ENCODE measurements around the gene MYO6. TPM values are rescaled to one million over a fixed set of nuclear protein-coding genes. Genes with fewer than 3 reads are reported as not detected.

MYO6 gene
- total and polyA plus RNA-seq, 2 of the 8 experiments (the other 6 are each of a cell fraction or from before 2014, with no cell fraction given): 8.3 to 21.9 TPM

DNA sequence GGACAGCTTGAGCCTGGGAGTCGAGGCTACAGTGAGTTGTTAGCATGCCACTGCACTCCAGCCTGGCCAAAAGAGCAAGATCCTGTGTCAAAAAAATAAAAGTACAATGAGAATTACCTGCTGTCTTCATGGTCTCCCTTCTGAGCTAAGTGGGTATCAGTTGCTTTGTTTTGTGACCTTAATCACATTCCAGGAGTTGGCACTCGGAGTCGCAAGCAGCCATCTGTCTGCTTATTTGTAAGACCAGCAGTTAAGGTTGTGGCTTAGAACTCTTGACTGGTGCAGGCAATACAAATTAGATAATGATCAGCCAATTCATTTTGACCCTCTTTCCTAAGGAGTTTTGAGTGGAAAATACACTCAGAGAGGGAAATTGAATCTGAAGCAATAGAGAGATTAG lies 114.0 kb downstream of the MYO6 start:
- H3K27me3 ChIP-seq (replicated peaks in 1 of 4; ENCODE audit: control insufficient read depth in 3 of 4, extremely low read depth in 1 of 4, insufficient read depth in 3 of 4, low read length in 3 of 4): no peaks in the 10 kb centered on the region
- H3K9me3 ChIP-seq (ENCODE audit: insufficient read depth in 2 of 2, low read depth in 1 of 2, low read length in 1 of 2): no peaks in the 10 kb centered on the region
- H3K4me2 ChIP-seq (ENCODE audit: insufficient read depth in 1 of 2, low read depth in 2 of 2, low read length in 2 of 2): no peak overlapping the region
- no peaks in the 10 kb centered on the region; the same call in 1 of the 2 replicates for H3K23me2 ChIP-seq (ENCODE audit: low read depth, low read length)
- no peak overlapping the region for H3K4me3 ChIP-seq (ENCODE audit: extremely low read depth in 1 of 4, insufficient read depth in 2 of 4, low read depth in 3 of 4, low read length in 4 of 4)
- H3K23ac ChIP-seq (ENCODE audit: insufficient read length): no peak overlapping the region
- POLR2A ChIA-PET (ENCODE audit: partially characterized antibody): no interaction called here
- CTCF ChIA-PET (ENCODE audit: partially characterized antibody): interaction anchor here (1.0 kb wide), 1 partner anchor 30 kb away, joined by 3 read pairs; no protein-coding TSS in a partner anchor
- no peak overlapping the region for H2BK120ac ChIP-seq (replicated peaks; ENCODE audit: low read depth, low read length)
- peaks cover 0 to 13% (median 1%) of the 10 kb centered on the region in 4 experiments; a peak in 3 of 8 replicates for H3K36me3 ChIP-seq (ENCODE audit: control insufficient read depth in 2 of 4, insufficient read depth in 4 of 4, low read length in 3 of 4)
- H3K79me2 ChIP-seq (ENCODE audit: control insufficient read depth in 1 of 2, insufficient read depth in 2 of 2, low read length in 2 of 2): no peaks in the 10 kb centered on the region
- H4K8ac ChIP-seq (ENCODE audit: extremely low read depth, insufficient read depth, low read length): no peak overlapping the region
- no peak overlapping the region for H4K91ac ChIP-seq (replicated peaks; ENCODE audit: insufficient read length, low read length)
- H4K20me1 ChIP-seq (replicated peaks in 1 of 2; ENCODE audit: control insufficient read depth in 1 of 2, insufficient read depth in 2 of 2, low read length in 2 of 2): no peaks in the 10 kb centered on the region
- no peak overlapping the region for H3K14ac ChIP-seq (ENCODE audit: insufficient read length)
- no peak overlapping the region for H3K18ac ChIP-seq (ENCODE audit: extremely low read depth, low read length)
- no peak overlapping the region for H2BK20ac ChIP-seq (ENCODE audit: low read length)
- H3K79me1 ChIP-seq (ENCODE audit: low read depth, low read length): no peaks in the 10 kb centered on the region
- no peak overlapping the region for H2AFZ ChIP-seq (ENCODE audit: low read length)
- H3K27ac ChIP-seq (ENCODE audit: low read depth, low read length): no peak overlapping the region
- H3K4me1 ChIP-seq (replicated peaks in 1 of 4; ENCODE audit: control insufficient read depth in 3 of 4, insufficient read depth in 4 of 4, low read length in 3 of 4): no peaks in the 10 kb centered on the region
- H3K9ac ChIP-seq (replicated peaks in 1 of 4; ENCODE audit: extremely low read depth in 1 of 4, low read depth in 3 of 4, low read length in 3 of 4): no peak overlapping the region
- no peak overlapping the region for H3K56ac ChIP-seq (replicated peaks; ENCODE audit: insufficient read length, low read depth, low read length)
- H3K4ac ChIP-seq (replicated peaks; ENCODE audit: insufficient read length, low read depth, low read length): no peak overlapping the region
- H2BK12ac ChIP-seq (ENCODE audit: low read depth, low read length): no peak overlapping the region
- DNase-seq (ENCODE audit: low read depth in 1 of 2, low spot score in 2 of 2) (no peak), FAIRE-seq (no peak)
- H2AK5ac ChIP-seq (ENCODE audit: low read depth, low read length): no peak overlapping the region
- WGBS, 2 experiments (ENCODE audit: extremely low coverage in 1 of 2, insufficient coverage in 1 of 2, insufficient read length in 1 of 2, insufficient replicate concordance in 2 of 2, low coverage in 1 of 2, low lambda C conversion rate in 2 of 2, missing lambda C conversion rate in 1 of 2): 89% methylated on average over 3 of the region's 3 CpGs; no CpG with 5 or more reads in 1 of the 2 experiments
- H2BK15ac ChIP-seq (ENCODE audit: low read length): no peak overlapping the region
- H4K5ac ChIP-seq (ENCODE audit: insufficient read length, low read depth, low read length): no peak overlapping the region
- no peak overlapping the region for H2BK5ac ChIP-seq (ENCODE audit: low read depth, low read length)
- TF ChIP-seq TBP (IDR thresholded peaks at IDR 0.05; ENCODE audit: low read depth, low read length): no peak
- no peak for TF ChIP-seq TCF12 (IDR thresholded peaks at IDR 0.05; ENCODE audit: low read depth, low read length)
- TF ChIP-seq EP300 (IDR thresholded peaks at IDR 0.05; ENCODE audit: borderline replicate concordance in 1 of 2, low read depth in 2 of 2, low read length in 2 of 2): no peak
- no peak for TF ChIP-seq SRF (IDR thresholded peaks at IDR 0.05; ENCODE audit: low read depth, low read length)
- no peak for TF ChIP-seq SIN3A (conservative IDR thresholded peaks at IDR 0.05 in 1 of 2, IDR thresholded peaks at IDR 0.05 in 1 of 2; ENCODE audit: low read depth in 1 of 2, low read length in 2 of 2)
- no peak for TF ChIP-seq RFX5 (IDR thresholded peaks at IDR 0.05; ENCODE audit: borderline replicate concordance, low read depth, low read length)
- no peak for TF ChIP-seq KDM4A (IDR thresholded peaks at IDR 0.05; ENCODE audit: low read depth, low read length, severe bottlenecking)
- TF ChIP-seq CHD1 (IDR thresholded peaks at IDR 0.05; ENCODE audit: low read depth, low read length): no peak
- no peak for TF ChIP-seq BCL11A (IDR thresholded peaks at IDR 0.05; ENCODE audit: low read depth in 2 of 2, low read length in 2 of 2)
- no peak for TF ChIP-seq NRF1 (IDR thresholded peaks at IDR 0.05; ENCODE audit: low read depth, low read length)
- TF ChIP-seq SP4 (IDR thresholded peaks at IDR 0.05; ENCODE audit: low read length): no peak
- TF ChIP-seq YY1 (IDR thresholded peaks at IDR 0.05; ENCODE audit: low read depth, low read length): no peak
- no peak for TF ChIP-seq SUZ12 (IDR thresholded peaks at IDR 0.05; ENCODE audit: low read length)
- no peak for TF ChIP-seq RBBP5 (IDR thresholded peaks at IDR 0.05; ENCODE audit: borderline replicate concordance, low read depth, low read length)
- no peak for TF ChIP-seq TEAD4 (IDR thresholded peaks at IDR 0.05; ENCODE audit: low read depth, low read length)
- no peak for TF ChIP-seq POLR2AphosphoS5 (IDR thresholded peaks at IDR 0.05; ENCODE audit: low read depth, low read length)

All from H1 (cell line).